GM19463 (cell line): Measurements from ENCODE around the gene VSIG8.

ENCODE experiments used
- ATAC-seq: cut with Tn5 transposase; IDR thresholded peaks from one replicate; pipeline ENCODE4 v1.9.1; 2021; ENCODE audit warnings: mild to moderate bottlenecking, moderate library complexity; ENCODE audit not compliant: unreplicated experiment

VSIG8 gene

GRCh38 chr1:159859767-159860322 lies 2.6 kb downstream of the VSIG8 start:
- no peak for ATAC-seq

DNA sequence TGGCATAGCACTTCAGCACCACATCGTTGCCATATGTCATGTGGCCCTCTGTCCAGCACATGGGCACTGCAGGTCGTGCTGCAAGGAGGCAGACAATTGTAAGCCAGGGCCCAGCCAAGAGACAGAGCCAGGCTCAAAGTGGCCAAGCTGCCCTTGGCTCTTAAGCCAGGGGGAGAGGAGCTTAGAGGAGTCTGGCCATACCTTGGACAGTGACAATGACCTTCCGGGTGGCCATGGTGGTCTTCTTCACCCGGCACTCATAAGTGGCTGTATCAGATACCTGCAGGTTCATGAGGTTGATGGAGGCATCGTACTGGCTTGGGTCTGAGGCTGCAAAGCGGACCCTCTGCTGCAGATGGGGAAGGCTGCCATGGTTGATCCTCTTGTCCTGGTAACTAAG lies 4.6 kb downstream of the VSIG8 start:
- no peak for ATAC-seq

- no peak for ATAC-seq
Measured at GRCh38 chr1:159856576-159856975, 5.9 kb downstream of the VSIG8 start.

DNA sequence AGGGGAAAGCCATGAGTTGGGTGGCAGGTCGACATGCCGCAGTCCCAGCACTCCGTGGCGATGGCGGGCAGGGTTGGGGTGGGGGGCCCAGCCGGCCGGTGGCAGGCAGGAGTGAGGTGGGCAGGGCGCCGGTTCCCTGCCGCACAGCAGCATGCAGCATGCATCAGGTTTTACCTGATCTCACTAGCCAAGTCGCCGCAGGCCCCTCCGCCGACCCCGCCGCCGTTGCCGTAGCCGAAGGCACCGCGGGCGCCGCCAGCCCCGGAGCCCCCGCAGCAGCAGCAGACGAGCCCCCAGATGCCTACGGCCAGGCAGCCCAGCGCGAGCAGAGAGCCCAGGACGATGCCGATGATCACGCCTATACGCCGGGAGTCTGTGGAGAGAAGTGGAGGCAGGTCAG lies 6.7 kb downstream of the VSIG8 start:
- no peak for ATAC-seq

- peak; percentile 92 for ATAC-seq
Measured at GRCh38 chr1:159854693-159855192, 7.7 kb downstream of the VSIG8 start.

GRCh38 chr1:159854116-159854692 lies 8.3 kb downstream of the VSIG8 start:
- no peak for ATAC-seq

DNA sequence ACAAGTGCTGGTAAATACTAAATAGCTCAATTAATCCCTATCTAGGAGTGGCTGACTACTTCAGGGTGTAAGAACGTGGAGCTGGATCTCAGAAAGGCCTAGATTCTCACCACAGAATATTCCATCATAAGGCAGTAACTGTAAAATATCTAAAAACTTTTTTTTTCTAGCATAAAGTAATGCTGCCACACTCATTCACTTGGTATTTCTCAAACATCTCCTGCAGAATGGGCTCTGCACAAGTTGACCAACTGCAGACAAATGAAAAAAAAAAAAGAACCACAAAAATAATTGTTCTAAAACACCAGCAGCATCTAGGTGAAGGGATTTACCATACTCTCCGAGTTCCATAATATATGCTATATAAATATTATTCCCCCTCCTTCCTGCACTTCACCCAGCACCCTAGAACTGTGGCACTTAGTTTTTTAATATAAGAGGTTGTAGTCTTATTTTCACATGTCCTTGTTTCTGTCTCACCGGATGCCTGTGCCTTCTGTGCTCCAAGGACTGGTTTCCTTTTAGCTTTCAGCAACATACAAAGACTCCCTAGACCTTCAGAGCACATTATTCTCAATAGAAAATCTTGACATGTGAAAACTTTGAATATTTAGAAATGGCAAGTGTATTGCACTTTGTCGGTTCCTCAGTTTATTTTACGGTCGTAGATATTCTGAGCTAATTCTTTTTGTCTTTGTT lies 8.9 kb downstream of the VSIG8 start:
- ATAC-seq: no peak

GRCh38 chr1:159851407-159851806 lies 11.1 kb downstream of the VSIG8 start:
- ATAC-seq: no peak

DNA sequence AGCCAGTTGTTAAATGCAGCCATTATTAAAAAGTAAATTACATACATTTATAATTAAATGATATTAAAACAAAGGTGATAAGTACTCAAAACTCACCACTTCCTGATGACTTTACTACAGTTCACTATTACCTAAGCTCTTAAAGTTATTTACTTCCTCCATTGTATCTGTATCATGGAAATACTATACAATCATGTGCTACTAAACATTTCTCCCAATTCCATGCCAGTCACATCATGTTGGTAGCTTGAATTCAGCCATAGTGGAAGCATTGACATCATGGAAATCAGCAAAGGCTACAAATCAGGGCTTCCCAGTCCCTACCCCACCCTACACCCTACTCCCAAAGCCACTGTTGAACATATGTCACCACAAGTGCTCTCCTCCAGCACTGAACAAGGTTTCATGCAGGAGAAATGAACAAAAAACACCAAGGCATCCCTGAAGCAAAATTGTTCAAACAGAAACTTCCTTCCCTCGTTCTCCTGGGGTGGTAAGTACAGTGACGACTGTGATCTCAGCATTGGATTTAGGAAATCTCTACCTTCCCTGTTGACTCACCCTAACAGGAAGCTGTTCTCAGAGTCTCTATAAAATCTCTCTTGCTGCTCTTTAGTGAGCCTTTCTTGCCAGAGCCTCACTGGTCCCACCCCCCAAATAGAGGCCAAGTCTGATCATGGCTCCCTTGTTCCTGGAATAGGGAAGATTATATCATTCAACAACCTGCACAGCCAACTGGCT lies 12.7 kb downstream of the VSIG8 start:
- no peak for ATAC-seq

DNA sequence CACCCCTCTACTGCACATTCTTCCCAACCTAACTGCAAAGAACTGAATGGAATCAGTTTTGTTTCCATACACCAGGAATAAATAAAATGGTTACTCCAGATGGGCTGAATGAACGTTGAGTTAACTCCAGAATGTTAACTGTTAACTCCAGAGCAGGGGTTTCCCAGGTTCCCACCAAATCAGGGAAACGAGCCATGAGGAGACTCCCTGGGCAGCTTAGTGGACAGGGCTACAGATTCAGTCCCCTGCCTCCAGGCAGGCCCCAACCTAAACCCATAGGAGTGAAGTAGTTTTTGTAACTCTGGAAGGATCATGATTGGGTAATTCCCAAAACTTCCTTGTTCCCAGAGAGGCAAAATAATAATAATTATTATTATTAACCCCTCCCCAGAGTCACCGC lies 14.1 kb downstream of the VSIG8 start:
- no peak for ATAC-seq

GRCh38 chr1:159847231-159847630 lies 15.2 kb downstream of the VSIG8 start:
- ATAC-seq: no peak

- ATAC-seq: no peak
Measured at GRCh38 chr1:159845751-159846629, 16.5 kb downstream of the VSIG8 start.

DNA sequence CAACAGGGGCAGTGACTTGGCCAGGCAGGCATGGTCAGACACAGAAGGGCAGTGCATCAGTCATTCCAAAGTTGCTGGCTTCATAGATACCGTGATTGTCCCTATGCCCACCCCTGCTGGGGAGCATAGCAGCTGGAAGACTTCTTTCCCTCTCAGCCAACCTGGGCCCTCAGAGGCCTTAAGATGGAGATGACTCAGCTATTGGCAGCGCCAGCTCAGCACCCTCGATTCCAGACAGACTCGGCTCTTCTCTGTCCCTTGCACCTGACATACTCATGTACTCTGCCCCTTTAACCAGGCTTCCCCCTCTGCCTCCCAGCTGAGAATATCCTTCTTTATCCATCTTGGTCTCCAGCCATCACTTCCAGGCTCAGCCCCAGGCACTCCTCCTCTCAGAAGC lies 19.0 kb downstream of the VSIG8 start:
- ATAC-seq: no peak

- ATAC-seq: no peak
Measured at GRCh38 chr1:159841749-159842148, 20.7 kb downstream of the VSIG8 start.

- ATAC-seq: peak; percentile 59
Measured at GRCh38 chr1:159839116-159839849, 23.2 kb downstream of the VSIG8 start.

DNA sequence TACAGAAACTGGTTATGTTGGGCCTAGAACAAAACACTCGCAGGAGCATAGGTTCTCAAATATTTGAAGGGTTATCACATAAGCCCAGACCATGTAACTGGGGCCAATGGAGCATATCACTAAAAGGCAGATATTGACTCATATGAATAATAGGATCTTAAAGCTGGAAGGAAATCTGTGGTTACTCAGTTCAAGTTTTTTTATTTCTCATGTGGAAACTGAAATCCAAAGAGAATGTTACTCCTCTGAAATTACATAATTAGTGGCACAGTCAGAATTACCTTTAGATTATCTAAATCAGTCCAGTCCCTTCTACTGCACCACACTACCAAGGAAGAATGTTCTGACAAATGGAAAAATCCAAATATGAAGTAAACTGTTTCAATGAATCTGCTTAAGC lies 23.7 kb downstream of the VSIG8 start:
- peak; percentile 72 for ATAC-seq

GRCh38 chr1:159835862-159836525 lies 26.5 kb downstream of the VSIG8 start:
- ATAC-seq: no peak

- no peak for ATAC-seq
Measured at GRCh38 chr1:159835356-159835755, 27.1 kb downstream of the VSIG8 start.

- ATAC-seq: no peak
Measured at GRCh38 chr1:159832309-159832708, 30.1 kb downstream of the VSIG8 start.
